Measurements from ENCODE around the gene SYT17.

SYT17 gene

DNA sequence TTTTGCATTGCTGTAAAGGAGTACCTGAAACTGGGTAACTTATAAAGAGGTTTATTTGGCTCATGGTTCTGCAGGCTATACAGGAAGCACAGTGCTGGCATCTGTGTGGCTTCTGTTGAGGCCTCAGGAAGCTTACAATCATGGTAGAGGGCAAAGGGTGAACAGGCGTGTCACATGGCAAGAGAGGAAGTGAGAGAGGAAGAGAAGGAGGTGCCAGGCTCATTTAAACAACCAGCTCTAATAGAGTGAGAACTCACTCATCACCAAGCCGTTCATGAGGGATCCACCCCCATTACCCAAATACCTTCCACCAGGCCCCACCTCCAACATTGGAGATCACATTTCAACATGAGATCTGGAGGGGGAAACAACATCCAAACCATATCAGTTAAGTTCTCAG lies 101.1 kb downstream of the SYT17 start:
- DNase-seq = no peak

DNA sequence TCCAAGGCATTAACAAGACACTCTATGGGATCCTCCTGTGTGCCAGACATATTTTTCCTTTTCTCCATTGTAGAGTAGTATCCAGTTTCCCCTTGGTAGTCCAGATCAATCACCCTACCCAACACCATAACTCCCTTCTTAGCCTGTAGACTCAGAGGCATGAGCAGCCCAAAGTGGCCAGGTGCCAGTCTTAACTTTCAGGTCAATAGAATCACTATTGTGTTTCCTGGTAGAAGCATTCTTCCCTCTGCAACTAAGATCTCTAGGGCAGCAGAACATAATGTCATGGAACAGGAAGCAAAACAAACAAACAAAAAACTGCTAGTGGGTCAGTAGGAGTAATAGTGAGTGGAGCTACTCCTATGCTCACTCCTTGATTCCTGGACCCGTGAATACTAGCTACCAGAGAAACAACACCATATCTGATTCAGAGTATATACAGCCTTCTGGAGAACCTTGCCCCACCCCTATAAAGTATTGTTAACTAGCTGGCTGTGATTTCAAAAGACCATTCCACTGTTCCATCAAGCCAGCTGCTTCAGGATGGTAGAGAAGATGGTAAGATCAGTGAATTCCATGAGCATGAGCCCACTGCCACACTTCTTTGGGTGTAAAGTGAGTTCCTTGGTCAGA lies 106.2 kb downstream of the SYT17 start:
- DNase-seq = no peak

DNA sequence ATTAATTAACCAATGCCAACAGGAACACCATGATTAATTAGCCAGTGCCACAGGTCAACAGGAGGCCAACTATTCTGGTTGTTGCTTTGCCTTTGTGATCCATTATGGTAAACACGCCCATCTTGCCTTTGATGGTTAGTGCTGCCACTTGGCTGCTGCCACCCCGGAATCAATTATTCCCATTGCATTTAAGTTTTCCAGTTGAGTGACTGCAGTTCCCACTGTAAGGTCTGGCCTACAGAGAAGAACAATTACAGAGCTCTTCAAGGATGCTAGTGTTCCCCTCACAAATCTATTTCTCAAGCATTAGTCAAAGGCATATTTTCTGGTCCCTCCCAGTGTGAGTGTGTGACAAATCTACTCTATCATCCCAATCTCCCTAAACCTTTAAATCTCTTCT lies 110.4 kb downstream of the SYT17 start:
- DNase-seq = no peak

DNA sequence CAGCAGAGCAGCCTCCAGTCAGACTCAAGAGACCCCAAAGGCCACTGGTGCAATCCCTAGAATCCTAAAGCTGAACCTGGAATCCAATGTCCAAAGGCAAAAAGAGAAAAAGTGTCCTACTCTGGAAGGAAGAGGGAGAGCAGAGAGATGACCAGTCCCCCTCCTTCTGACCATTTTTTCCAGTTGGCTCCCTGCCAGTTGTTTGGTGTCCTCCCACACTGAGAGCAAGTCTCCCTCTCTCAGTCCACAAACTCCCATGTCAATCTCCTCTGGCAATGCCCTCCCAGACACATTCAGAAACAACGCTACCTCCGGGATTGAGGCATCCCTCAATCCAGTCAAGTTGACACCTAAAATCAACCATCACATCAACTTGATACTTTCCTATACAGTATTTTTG lies 113.2 kb downstream of the SYT17 start:
- no peak for DNase-seq

DNA sequence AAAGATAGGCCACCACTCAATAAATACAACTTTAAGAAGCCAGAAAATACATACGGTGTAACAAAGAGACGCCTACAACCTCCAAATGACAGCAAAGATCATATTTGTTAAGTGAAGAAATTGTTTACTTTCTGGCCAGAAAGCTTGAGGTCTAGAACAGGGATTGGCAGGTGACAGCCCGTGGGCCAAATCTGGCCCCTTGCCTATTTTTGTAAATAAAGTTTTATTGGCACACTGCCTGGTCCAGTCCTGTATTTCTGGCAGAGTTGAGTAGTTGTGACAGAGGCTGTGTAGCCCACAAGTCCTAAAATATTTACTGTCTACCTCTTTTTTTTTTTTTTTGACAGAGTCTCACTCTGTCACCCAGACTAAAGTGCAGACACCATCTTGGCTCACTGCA lies 114.1 kb downstream of the SYT17 start:
- DNase-seq = no peak

DNA sequence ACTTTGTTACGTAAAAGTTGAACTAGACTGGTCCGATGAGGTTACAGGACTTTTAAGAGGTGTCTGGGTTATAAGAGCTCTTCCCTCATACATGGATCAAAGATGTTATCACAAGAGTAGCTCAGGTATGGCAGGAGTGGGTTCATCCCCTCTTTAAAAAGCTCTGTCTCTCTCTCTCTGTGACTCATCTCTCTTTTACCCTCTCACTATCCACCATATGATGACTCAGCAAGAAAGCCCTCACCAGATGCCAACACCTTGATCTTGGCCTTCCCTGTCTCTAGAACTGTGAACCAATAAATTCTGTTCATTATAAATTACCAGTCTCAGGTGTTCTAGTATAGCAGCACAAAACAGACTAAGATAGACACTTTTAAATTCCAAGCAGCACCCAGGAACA lies 115.6 kb downstream of the SYT17 start:
- DNase-seq = no peak

DNA sequence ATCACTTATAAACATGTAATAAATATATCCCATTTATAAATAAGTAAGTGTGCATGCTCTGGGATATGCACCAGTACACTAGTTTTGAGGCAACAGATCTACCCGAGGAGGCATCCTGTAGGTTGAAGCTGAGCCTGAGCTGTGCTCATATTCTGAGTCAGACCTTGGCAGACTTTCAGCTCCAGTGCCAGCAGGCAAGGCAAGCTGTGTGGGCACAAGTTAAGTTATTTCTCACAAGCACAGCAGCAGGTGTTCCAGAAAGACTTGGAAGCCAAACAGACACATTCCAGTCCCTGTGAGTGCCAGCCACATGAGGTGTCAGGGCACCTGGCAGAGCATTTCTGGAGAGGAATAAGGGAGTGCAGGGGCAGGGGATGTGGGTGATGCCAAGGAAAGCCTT lies 116.2 kb downstream of the SYT17 start:
- no peak for DNase-seq

DNA sequence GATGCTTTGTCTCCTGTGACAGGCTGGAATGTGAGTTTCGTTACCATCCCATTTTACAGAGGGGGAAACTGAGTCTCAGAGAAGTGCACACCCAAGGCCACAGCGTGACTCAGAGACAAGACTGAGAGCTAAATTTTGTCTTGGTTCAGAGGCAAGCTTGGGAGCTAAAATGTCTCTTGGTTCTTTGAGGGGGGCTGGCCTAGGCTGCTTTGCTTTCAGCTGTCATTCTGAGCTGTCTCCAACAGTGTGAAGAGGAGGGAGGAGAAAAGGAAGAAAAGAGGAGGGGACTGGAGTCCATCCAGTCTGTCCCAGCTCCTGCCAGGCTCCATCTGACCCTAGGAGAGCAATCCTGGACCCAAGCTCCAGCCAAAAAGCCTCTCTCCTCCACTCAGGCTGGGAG lies 117.4 kb downstream of the SYT17 start, which contains the start of gene CLEC19A:
Gene CLEC19A, plus strand, starts transcription at position 301 of the 400 bp plus-strand sequence. CDS start 121 bp downstream, outside the sequence.
- DNase-seq = no peak

DNA sequence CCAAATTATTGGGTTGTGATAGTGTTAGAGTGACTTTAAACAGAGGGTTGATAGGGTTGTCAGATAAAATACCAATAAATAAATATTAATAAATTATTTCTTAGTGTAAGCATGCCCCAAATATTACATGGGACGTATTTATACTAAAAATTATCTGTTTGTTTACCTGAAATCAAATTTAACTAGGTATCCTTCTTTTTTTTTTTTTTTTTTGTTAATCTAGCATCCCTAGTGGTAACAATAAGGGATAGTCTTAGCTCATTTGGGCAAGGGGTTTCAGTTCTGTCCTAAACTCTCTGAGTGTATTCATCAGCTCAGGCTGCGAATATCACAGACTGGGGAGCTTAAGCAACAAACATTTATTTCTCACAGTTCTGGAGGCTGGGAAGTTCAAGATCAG lies 118.8 kb downstream of the SYT17 start:
- DNase-seq = no peak

DNA sequence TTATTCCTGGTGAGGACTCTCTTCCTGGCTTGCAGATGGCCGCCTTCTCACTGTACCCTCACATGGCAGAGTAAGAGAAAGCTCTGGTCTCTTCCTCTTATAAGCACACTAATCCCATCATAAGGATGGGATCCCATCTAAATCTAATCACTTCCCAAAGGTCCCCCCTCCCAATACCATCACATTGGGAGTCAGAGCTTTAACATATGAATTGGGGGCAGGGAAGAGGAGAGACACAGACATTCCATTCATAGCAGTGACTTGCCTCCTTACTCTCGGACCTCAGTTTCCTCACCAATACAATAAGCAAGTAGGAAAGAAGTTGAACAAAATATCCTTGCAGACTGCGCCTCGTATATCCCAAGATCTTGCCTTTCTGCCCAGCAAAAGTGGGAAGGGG lies 119.2 kb downstream of the SYT17 start:
- no peak for DNase-seq

DNA sequence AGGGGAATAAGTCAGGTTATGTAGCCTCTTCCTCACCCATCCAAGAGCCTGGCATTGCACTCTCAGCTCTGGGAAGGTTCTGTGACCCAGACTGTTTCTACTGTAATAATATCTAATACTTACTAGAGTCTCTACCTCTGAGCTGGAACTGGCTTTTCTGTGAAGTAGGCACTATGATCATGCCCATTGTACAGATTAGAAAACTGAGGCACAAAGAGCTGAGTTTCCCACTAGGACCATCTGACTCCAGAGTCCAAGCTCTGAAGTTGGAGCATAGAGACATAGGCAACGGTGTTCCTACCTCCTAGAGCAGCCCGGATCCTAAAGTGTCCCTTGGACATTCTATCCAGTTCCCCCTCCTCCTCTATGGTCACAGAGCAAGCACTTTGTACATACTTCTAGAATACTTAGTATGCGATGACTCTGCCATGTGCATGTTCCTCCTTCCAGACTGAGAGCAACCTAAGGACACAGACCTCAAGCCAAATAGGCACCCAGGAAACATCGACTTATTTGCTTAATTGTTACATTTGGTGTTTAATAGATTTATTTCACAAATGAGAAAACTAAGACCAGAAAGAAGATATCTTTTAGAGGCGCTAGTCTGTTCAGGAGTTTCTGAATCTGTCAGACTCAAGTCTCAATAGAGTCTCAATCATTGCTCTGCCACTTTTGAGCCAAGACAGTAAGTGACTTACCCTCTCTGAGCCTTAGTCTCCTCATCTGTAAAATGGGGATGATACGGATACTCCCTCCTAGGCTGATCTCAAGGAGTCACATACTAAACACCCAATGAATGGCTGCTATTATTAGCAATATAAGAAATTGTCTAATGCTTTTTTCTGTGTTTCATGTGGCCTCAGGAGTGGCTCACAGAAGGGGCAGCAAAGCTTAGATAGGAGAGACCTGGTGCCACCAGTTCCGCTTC lies 121.1 kb downstream of the SYT17 start:
- no peak for DNase-seq

DNA sequence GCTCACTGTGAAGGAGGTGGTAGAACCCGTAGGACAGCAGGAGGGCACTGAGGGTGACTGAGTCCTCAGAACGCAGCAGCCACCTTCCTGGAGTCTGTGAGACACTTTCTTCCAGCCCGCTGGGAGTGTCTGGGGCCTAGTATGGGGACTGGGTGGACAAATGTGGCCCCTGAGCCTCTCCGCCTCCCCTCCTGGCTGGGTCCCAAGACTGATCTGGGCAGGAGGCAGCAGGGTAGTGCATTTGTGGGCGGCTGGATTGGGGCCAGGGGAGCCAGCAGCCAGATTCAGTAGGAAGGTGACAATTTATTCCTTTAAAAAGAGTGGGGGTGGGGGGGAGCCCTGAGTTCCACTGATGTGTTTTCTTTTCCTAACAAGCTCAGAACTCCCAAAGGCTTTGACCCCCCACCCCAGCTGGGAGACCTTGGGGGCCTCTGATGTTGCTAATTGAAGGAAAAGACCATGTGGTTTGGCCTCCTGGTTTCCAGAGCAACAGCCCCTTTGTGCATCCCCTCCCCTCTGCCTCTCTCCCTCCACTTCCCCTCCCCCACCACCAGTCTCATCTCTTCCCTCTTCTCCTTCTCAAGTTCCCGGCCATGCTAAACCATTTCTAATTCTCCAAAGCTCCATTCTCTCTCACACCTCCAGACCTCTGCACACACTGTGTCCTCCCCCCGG lies 121.9 kb downstream of the SYT17 start:
- no peak for DNase-seq

DNA sequence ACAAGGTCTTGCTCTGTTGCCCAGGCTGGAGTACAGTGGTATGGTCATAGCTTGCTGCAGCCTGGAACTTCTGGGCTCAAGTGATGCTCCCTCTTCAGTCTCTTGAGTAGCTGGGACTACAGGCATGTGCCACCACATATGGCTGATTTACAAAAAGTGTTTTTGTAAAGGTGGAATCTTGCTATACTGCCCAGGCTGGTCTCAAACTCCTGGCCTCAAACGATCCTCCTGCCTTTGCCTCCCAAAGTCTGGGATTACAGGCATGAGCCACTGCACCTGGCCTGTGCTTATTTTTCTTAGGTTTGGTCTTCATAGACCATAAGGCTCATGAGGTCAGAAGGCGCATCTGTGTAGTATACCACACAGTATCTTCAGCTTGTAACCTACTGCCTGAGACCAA lies 122.8 kb downstream of the SYT17 start:
- DNase-seq = no peak

DNA sequence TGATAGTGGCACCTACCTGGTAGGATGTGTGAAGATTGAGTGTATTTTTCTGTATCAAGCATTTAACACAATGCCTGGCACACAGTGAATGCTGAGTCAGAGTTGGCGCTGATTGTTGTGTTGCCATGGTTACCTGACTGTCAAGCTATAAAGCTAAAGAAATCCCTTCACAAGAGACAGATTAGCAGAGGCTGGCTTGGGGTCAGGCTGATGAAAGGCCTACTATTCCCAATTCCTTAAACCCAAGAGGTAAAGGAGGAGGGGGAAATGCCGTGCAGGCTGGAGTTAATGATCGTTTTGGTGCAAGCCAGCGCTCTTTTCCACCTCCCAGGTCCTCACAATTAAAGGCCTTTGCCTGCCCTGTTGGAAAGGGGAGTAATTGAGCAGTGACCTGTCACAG lies 123.4 kb downstream of the SYT17 start:
- DNase-seq = no peak

DNA sequence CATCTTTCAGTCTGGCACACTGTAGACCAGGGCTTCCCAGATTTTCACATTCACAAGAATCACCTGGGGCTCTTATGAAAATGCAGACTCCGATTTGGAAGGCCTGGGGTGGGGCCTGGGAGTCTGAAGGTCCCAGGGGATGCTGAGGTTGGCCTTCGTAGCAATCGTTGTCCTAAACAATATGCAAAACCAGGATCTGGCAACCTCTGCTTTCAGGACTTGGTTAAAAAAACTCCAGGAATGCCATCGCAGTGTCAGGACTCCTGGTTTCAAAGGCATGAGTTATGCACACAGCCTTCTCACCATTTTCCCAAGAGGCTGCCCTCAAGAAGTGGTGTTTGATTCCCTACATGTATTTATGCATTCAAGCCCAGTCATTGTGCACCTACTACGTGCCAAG lies 124.1 kb downstream of the SYT17 start:
- no peak for DNase-seq

DNA sequence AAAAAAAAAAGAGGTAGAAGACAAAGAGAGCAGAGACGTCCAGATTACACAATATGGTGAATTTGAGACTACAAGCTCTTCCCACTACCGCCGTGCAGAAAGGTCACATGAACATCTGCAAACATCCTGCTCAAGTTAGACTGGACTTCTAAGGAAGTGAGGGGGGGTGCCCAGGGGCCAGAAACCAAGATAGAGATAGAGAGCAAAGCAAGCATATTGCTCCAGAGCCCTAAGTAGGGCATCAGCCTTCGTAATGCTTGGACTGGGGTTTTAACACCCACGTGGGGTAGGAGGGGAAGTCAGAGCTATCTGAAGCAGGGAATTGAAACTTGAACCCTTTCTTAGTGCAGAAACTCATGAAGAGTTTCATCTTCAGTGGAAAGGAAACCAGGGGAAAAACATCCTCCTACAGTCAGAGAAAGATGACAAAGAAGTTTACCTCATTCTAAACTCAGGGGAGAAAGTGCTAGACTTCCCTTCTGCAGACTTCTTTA lies 126.2 kb downstream of the SYT17 start:
- no peak for DNase-seq

DNA sequence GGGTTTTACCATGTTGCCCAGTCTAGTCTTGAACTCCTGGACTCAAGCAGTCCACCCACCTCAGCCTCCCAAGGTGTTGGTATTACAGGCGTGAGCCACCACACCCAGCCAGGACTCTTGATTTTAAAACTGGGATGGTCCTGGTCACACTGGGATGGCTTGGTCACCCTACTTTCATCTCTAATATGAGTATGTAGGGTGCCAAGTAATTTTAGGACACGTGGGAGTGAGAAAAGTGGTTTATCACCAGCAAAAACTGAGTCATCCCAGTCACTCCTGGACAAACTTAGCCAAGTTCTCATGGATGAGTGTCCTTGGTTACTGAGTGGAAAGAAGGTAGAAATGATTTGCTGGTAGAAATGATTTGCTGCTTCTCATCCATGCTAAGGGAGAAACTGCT lies 127.4 kb downstream of the SYT17 start:
- no peak for DNase-seq

DNA sequence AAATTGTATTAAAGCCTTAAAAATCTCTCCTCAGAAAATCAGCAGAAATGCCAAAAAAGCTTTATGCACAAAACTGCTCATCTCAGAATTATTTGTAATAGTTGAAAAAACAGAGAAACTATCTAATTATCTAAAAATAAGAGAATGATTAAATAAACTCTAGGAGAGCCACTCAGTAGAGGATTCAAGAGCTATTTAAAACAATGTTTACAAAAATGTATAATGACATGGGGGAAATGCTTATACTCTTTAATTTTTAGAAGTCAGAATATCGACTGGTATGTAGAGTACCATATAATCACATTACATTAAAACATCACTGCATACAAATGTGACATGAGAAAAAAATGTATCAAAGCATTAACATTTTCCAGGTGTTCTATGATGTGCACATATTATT lies 129.4 kb downstream of the SYT17 start:
- DNase-seq = no peak

DNA sequence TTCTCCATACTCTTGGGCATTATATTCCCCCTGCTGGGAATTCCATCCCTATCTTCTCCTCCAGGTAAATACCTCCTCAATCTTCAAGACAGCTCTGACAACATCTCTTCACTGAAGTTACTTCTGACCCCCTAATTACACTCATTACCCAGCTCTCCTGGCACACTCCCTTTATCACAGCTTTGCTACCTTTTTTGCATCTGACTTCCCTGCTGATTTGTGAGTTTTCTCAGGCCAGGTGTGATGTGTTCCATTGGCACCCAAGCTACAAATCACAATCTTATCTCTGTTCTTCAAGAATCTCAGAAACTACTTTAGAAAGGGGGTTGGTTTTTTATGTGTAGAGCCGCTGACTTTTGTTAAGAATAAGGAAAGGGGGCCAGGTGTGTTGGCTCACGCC lies 131.5 kb downstream of the SYT17 start:
- no peak for DNase-seq

DNA sequence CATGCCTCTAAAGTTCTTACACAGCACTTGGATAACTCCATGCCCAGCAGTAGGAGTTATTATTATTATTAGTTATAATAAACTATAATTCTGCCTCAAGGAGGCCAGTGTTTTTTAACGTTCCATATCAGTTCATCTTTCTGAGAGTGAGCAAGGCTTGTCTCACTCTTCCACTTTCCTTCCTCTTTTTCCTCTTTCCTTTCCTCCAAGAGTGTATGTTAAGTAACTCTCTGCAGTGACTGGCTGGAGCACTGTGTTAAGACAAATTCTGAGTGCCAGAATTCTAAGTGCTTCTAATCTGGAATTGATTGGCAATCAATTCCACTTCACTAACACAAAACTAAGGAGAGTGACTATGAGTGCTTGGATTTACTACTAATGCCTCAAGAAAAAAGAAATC lies 133.9 kb downstream of the SYT17 start:
- DNase-seq = no peak

DNA sequence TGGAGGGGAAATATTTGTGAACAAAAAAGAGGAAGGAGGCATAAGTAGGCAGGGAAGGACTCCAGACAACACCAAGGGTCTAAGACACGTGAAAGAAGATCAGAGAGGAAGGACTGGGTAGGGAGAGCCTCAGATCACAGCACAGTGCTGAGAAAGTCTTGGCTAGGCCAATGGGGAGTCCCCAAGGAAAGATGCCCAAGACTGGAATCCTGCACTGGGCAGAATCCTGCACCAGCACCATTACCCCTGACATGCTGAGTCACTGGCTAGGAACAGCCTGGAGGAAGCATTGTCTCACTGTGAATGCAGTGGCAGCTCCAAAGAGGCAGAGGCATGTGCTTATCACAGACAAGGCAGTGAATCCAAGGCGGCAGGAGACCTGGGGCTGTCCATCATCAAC lies 136.7 kb downstream of the SYT17 start:
- no peak for DNase-seq

DNA sequence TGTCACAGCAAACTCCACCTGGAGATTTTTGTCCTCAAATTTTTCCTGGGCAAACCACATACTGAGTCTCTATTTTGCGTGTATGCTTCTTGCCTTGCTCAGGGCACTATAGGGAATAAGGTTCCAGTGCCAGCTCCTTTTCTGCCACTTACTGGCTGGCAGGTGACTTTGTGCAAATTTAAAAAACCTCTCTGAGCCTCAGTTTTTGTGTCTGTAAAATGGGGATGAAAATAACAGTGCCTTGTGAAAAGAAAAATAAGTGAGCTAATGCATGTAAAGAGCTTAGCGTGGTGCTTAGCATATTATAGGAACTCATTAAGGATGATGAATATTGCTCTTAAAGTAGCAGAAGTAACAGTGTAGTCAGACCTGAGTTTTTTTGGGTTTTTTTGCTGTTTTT lies 137.4 kb downstream of the SYT17 start:
- DNase-seq = no peak

DNA sequence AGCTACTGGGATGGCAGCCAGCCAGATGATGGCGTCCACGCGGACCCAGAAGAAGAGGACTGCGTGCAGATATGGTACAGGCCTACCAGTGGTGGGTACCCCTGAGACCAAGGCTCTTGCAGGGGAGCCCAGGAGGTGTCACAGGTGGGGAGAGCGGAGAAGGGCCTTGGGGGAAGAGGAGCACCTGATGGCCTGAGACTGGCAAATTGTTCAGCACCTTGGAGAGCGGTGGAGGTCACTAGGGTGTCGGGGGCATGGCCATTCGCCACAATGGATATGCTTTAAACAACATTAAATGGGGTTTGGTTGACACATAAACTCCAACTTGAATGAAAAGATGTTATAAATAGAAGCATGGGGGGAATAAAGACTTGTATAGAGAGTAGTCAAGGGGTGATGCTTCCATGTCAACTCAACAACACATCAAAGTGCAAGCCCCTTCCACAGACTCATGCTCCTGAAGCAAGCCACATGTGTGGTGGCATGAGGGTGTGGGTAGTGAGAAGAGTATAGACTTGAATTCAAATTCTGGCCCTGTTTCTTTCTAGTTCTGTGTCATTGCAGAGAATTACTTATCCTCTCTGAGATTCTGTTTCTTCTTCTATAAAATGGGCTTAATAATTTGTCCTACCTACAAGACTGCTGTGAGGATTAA lies 139.7 kb downstream of the SYT17 start:
- no peak for DNase-seq

Data from NCI-H1417 treated with DMSO at 0.1 percent for 48 hours (cell line).